Retinal pigment epithelial cell (primary cell): Measurements from ENCODE around the gene COL9A2.

Source experiments
- DNase-seq: peaks from one replicate; pipeline ENCODE4 v3.0.0-alpha.2; 2010; ENCODE audit warnings: low read depth
- H3K4me3 ChIP-seq: 2 replicates; pipeline ENCODE4 v1.5.1; 2011; ENCODE audit warnings: mild to moderate bottlenecking, low read length, control low read depth, moderate library complexity
- CTCF ChIP-seq: conservative IDR thresholded peaks from 2 replicates; pipeline ENCODE4 v1.5.1; 2011; ENCODE audit warnings: low read depth, low read length, control low read depth, inconsistent platforms

COL9A2 gene

GRCh38 chr1:40313958-40314720 lies 2.9 kb downstream of the COL9A2 start:
- no peak for TF ChIP-seq CTCF
- no peak for DNase-seq
- peak overlapping the region; percentile 8 for H3K4me3 ChIP-seq

GRCh38 chr1:40313329-40313957 lies 3.6 kb downstream of the COL9A2 start:
- no peak overlapping the region for H3K4me3 ChIP-seq
- no peak for DNase-seq
- TF ChIP-seq CTCF: no peak

GRCh38 chr1:40312238-40313205 lies 4.6 kb downstream of the COL9A2 start:
- DNase-seq: no peak
- no peak overlapping the region for H3K4me3 ChIP-seq
- no peak for TF ChIP-seq CTCF

GRCh38 chr1:40311692-40312091 lies 5.4 kb downstream of the COL9A2 start:
- DNase-seq: no peak
- H3K4me3 ChIP-seq: no peak overlapping the region
- TF ChIP-seq CTCF: no peak

- DNase-seq: no peak
- peak; percentile 4 for TF ChIP-seq CTCF
- H3K4me3 ChIP-seq: no peak overlapping the region
Measured at GRCh38 chr1:40310983-40311642, 6.0 kb downstream of the COL9A2 start.

GRCh38 chr1:40310129-40310461 lies 7.0 kb downstream of the COL9A2 start:
- no peak overlapping the region for H3K4me3 ChIP-seq
- TF ChIP-seq CTCF: no peak
- DNase-seq: no peak
